Measurements from ENCODE around the gene COL9A2.

The COL9A2 gene

DNA sequence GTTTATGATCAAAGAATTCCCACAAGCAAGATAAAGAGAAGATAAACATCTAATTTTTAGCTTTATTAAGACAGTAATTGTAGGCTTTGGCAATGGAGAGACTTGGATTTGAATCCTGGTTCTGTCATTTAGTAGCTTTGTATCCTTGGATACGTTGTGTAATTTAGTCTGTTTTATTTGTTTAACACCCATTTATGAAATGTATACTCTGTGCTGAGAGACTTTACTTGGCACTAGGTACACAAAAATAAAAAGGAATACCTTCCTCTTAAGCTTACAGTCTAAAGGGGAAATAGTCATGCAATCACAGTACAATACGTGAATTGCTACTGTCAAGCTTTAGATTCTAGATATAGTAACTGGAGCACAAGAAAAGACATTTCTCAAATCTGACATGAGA, 35.2 kb downstream of the COL9A2 start:
- TF ChIP-seq, protein P1, sequence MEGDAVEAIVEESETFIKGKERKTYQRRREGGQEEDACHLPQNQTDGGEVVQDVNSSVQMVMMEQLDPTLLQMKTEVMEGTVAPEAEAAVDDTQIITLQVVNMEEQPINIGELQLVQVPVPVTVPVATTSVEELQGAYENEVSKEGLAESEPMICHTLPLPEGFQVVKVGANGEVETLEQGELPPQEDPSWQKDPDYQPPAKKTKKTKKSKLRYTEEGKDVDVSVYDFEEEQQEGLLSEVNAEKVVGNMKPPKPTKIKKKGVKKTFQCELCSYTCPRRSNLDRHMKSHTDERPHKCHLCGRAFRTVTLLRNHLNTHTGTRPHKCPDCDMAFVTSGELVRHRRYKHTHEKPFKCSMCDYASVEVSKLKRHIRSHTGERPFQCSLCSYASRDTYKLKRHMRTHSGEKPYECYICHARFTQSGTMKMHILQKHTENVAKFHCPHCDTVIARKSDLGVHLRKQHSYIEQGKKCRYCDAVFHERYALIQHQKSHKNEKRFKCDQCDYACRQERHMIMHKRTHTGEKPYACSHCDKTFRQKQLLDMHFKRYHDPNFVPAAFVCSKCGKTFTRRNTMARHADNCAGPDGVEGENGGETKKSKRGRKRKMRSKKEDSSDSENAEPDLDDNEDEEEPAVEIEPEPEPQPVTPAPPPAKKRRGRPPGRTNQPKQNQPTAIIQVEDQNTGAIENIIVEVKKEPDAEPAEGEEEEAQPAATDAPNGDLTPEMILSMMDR (IDR thresholded peaks at IDR 0.05; ENCODE audit: borderline replicate concordance, extremely low read depth, low read length, poor library complexity, severe bottlenecking): no peak
- TF ChIP-seq EZH2 (IDR thresholded peaks at IDR 0.05; ENCODE audit: borderline replicate concordance, low read depth, low read length, severe bottlenecking): no peak
- H4K20me1 ChIP-seq (ENCODE audit: insufficient read depth, low read length): no peaks in the 10 kb centered on the region
- DNase-seq: no peak
- H3K79me2 ChIP-seq (ENCODE audit: insufficient read depth, low read length): no peaks in the 10 kb centered on the region
- no peaks in the 10 kb centered on the region for H3K9me3 ChIP-seq (ENCODE audit: insufficient read depth, low read length, severe bottlenecking)
- H2AFZ ChIP-seq (ENCODE audit: low read depth, low read length): no peak overlapping the region
- H3K9ac ChIP-seq (ENCODE audit: low read depth, low read length): no peak overlapping the region
- H3K36me3 ChIP-seq (ENCODE audit: insufficient read depth, low read length): peaks cover 44% of the 10 kb centered on the region
- no peak for ATAC-seq (ENCODE audit: insufficient read depth, low read depth)
- H3K4me3 ChIP-seq (ENCODE audit: low read depth in 1 of 2, low read length in 2 of 2): no peak overlapping the region
- no peak overlapping the region for H3K27ac ChIP-seq (ENCODE audit: low read length)
- no peaks in the 10 kb centered on the region for H3K27me3 ChIP-seq (ENCODE audit: insufficient read depth, low read length, poor library complexity)
- no peak overlapping the region for H3K4me2 ChIP-seq (ENCODE audit: insufficient read depth, low read length)
- H3K4me1 ChIP-seq (ENCODE audit: insufficient read depth, low read length): no peaks in the 10 kb centered on the region

DNA sequence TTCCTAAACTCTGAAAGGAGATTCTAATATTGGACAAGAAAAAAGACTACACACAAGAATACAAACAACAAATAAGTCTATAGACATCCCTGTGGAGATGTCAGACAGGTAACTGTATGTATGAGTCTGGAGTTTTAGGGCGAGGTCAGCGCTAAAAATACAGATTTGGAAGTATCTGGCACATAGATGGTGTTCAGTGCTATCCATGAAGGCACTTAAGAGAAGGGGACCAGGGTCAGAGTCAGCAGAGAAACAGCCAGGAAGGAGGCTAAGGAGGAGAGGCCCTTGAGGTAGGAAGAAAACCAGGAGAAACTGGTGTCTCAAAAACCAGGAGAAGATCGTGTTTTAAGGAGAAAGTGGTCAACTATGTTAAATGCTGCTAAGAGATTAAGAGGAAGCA, 41.0 kb downstream of the COL9A2 start:
- H3K36me3 ChIP-seq (ENCODE audit: insufficient read depth, low read length): peaks cover 63% of the 10 kb centered on the region
- TF ChIP-seq, protein P1 (IDR thresholded peaks at IDR 0.05; ENCODE audit: borderline replicate concordance, extremely low read depth, low read length, poor library complexity, severe bottlenecking): no peak
- TF ChIP-seq EZH2 (IDR thresholded peaks at IDR 0.05; ENCODE audit: borderline replicate concordance, low read depth, low read length, severe bottlenecking): no peak
- H4K20me1 ChIP-seq (ENCODE audit: insufficient read depth, low read length): no peaks in the 10 kb centered on the region
- no peak overlapping the region for H3K4me2 ChIP-seq (ENCODE audit: insufficient read depth, low read length)
- H3K4me3 ChIP-seq (ENCODE audit: low read depth in 1 of 2, low read length in 2 of 2): no peak overlapping the region
- H3K27me3 ChIP-seq (ENCODE audit: insufficient read depth, low read length, poor library complexity): no peaks in the 10 kb centered on the region
- H3K79me2 ChIP-seq (ENCODE audit: insufficient read depth, low read length): 0 out of 2 replicates have a peak, but pooled peaks cover 3% of the 10 kb centered on the region
- no peaks in the 10 kb centered on the region for H3K9me3 ChIP-seq (ENCODE audit: insufficient read depth, low read length, severe bottlenecking)
- ATAC-seq (ENCODE audit: insufficient read depth, low read depth): no peak
- no peak overlapping the region for H3K27ac ChIP-seq (ENCODE audit: low read length)
- no peak overlapping the region for H3K9ac ChIP-seq (ENCODE audit: low read depth, low read length)
- no peaks in the 10 kb centered on the region for H3K4me1 ChIP-seq (ENCODE audit: insufficient read depth, low read length)
- no peak for DNase-seq
- H2AFZ ChIP-seq (ENCODE audit: low read depth, low read length): no peak overlapping the region

DNA sequence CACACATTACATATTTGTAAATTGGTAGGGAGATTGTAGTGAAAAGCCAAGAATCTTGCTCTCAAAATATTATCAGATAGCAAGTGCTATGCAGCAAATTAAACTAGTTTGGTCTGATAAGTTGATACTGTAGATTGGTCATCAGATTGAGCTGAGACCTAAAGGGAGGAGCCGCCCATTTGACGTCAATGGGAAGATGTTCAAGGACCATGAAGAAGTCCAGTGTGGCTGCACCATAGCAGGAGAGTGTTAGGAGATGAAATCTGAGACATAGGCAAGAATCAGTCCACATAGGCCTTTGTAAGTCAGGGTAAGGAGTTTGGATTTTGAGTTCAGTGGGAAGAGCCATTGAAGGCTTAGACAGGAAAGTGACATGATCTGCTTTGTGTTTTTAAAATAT, 42.8 kb downstream of the COL9A2 start:
- no peaks in the 10 kb centered on the region for H3K9me3 ChIP-seq (ENCODE audit: insufficient read depth, low read length, severe bottlenecking)
- no peaks in the 10 kb centered on the region; the same call in 1 of the 2 replicates for H4K20me1 ChIP-seq (ENCODE audit: insufficient read depth, low read length)
- no peak overlapping the region for H2AFZ ChIP-seq (ENCODE audit: low read depth, low read length)
- H3K27me3 ChIP-seq (ENCODE audit: insufficient read depth, low read length, poor library complexity): no peaks in the 10 kb centered on the region
- no peak for DNase-seq
- H3K4me3 ChIP-seq (ENCODE audit: low read depth in 1 of 2, low read length in 2 of 2): no peak overlapping the region
- H3K79me2 ChIP-seq (ENCODE audit: insufficient read depth, low read length): 0 out of 2 replicates have a peak, but pooled peaks cover 3% of the 10 kb centered on the region
- ATAC-seq (ENCODE audit: insufficient read depth, low read depth): no peak
- no peaks in the 10 kb centered on the region for H3K4me1 ChIP-seq (ENCODE audit: insufficient read depth, low read length)
- H3K9ac ChIP-seq (ENCODE audit: low read depth, low read length): no peak overlapping the region
- no peak overlapping the region for H3K4me2 ChIP-seq (ENCODE audit: insufficient read depth, low read length)
- no peak overlapping the region for H3K27ac ChIP-seq (ENCODE audit: low read length)
- peaks cover 69% of the 10 kb centered on the region for H3K36me3 ChIP-seq (ENCODE audit: insufficient read depth, low read length)
- TF ChIP-seq EZH2 (IDR thresholded peaks at IDR 0.05; ENCODE audit: borderline replicate concordance, low read depth, low read length, severe bottlenecking): no peak
- TF ChIP-seq, protein P1 (IDR thresholded peaks at IDR 0.05; ENCODE audit: borderline replicate concordance, extremely low read depth, low read length, poor library complexity, severe bottlenecking): no peak
